PC-3 (cell line): Measurements from ENCODE around the gene PTGER4. TPM values are rescaled to one million over a fixed set of nuclear protein-coding genes. Genes with fewer than 3 reads are reported as not detected.

Source experiments
- ATAC-seq: fragments of 200-7000 bp; cut with Tn5 transposase; 2 replicates; pipeline ENCODE4 v1.9.1; 2020; ENCODE audit warnings: mild to moderate bottlenecking, moderate library complexity
- BruUV-seq: library from RNA; stranded (reverse); fragments of 400-500 nt; replicated peaks from 2 replicates; lab custom pipeline; 2021; lab: Mats Ljungman, UMichigan
- CTCF ChIA-PET: fragments of 300-600 bp; sonication (Branson Sonifier 250); formaldehyde crosslinking; loops from one replicate; lab custom pipeline; 2022; ENCODE audit warnings: antibody characterized with exemption; lab: Charles Lee
- POLR2A ChIA-PET: fragments of 300-600 bp; sonication (Branson Sonifier 250); formaldehyde crosslinking; loops from one replicate; lab custom pipeline; 2022; ENCODE audit warnings: antibody characterized with exemption; ENCODE audit not compliant: unreplicated experiment; lab: Charles Lee
- DNase-seq: peaks from one replicate; pipeline ENCODE4 v3.0.0-alpha.2; 2015
- H2AFZ ChIP-seq: fragments of 300-600 bp; sonication (generic); 2 replicates; pipeline ENCODE4 v1.6.0; 2016; ENCODE audit warnings: antibody characterized with exemption, low read length
- H3F3A ChIP-seq: fragments of 300-600 bp; sonication (generic); one replicate; pipeline ENCODE4 v1.6.0; 2017; ENCODE audit warnings: antibody characterized with exemption, low read length, control low read depth, mild to moderate bottlenecking; ENCODE audit not compliant: unreplicated experiment
- H3K27ac ChIP-seq: fragments of 300-600 bp; sonication (generic); 2 replicates; pipeline ENCODE4 v1.5.1; 2016; ENCODE audit warnings: mild to moderate bottlenecking, low read length
- H3K27me3 ChIP-seq: fragments of 300-600 bp; sonication (generic); 2 replicates; pipeline ENCODE4 v1.6.1; 2016; ENCODE audit warnings: low read length, mixed read lengths
- H3K36me3 ChIP-seq: fragments of 300-600 bp; sonication (generic); 2 replicates; pipeline ENCODE4 v1.6.1; 2016; ENCODE audit warnings: low read depth, mixed run types, low read length, mixed read lengths
- H3K4me1 ChIP-seq: fragments of 300-600 bp; sonication (generic); 2 replicates; pipeline ENCODE4 v1.5.1; 2016; ENCODE audit warnings: low read length; ENCODE audit not compliant: insufficient read depth
- H3K4me2 ChIP-seq: fragments of 300-600 bp; sonication (generic); 2 replicates; pipeline ENCODE4 v1.6.0; 2016; ENCODE audit warnings: low read length
- H3K4me3 ChIP-seq: fragments of 300-600 bp; sonication (generic); 2 replicates; pipeline ENCODE4 v1.5.1; 2016; ENCODE audit warnings: mild to moderate bottlenecking, low read length, mixed read lengths
- H3K79me2 ChIP-seq: fragments of 300-600 bp; sonication (generic); 2 replicates; pipeline ENCODE4 v1.6.1; 2017; ENCODE audit warnings: low read length, mixed read lengths
- H3K9ac ChIP-seq: fragments of 300-600 bp; sonication (generic); 2 replicates; pipeline ENCODE4 v1.6.0; 2016; ENCODE audit warnings: mild to moderate bottlenecking, low read length
- H3K9me2 ChIP-seq: fragments of 300-600 bp; sonication (generic); replicated peaks from 2 replicates; pipeline ENCODE4 v1.6.1; 2016; ENCODE audit warnings: mixed run types, low read length, mixed read lengths
- H3K9me3 ChIP-seq: fragments of 300-600 bp; sonication (generic); 2 replicates; pipeline ENCODE4 v1.6.1; 2016; ENCODE audit warnings: low read length, mixed read lengths
- H4K20me1 ChIP-seq: fragments of 300-600 bp; sonication (generic); 2 replicates; pipeline ENCODE4 v1.6.1; 2016; ENCODE audit warnings: low read length, mixed read lengths
- EZH2 ChIP-seq: fragments of 300-600 bp; sonication (generic); IDR thresholded peaks from one replicate; pipeline ENCODE4 v1.6.1; 2017; ENCODE audit warnings: antibody characterized with exemption, mild to moderate bottlenecking, low read length; ENCODE audit not compliant: unreplicated experiment
- EZH2phosphoT487 ChIP-seq: fragments of 300-600 bp; sonication (generic); IDR thresholded peaks from 2 replicates; pipeline ENCODE4 v1.6.1; 2018; ENCODE audit warnings: mild to moderate bottlenecking, antibody characterized with exemption, low read length, borderline replicate concordance
- intact Hi-C: fragments of 100-400 bp; cut with micrococcal nuclease; formaldehyde crosslinking; loops from 2 replicates; pipeline ENCODE4 v1.9.0; 2023
- total RNA-seq: library from RNA; depleted of rRNA; stranded (reverse); fragments of >200 nt; gene quantifications from 2 replicates; pipeline ENCODE4 v1.2.3, GENCODE V29; 2014
- TF ChIP-seq, protein P1 (sequence below): fragments of 300-600 bp; sonication (generic); conservative IDR thresholded peaks from 2 replicates; pipeline ENCODE4 v1.5.1; 2017; ENCODE audit warnings: antibody characterized with exemption, low read depth, mild to moderate bottlenecking, low read length

PTGER4 gene
- total RNA-seq, 1 experiment from 2014 or later, result 49.5 TPM

DNA sequence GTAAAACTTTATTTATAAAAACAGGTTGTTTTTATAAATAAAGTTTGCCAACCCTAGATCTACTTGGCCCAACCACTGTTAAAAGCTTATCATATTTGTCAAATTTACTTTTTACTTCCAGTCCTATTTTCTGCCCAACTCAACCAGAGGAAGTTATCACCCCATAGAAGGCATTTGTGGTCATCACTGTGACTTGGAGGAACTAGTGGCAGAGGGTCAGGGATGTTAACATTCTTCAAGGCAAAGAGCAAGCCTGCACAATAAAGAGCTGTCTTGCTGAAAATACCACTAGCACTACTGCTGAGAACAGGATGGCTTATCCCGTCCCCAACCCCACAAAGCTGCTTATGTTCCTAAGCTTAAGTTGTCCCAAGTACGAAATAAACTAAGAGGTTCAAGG is 53.7 kb downstream of the PTGER4 start:
- intact Hi-C loops, result no loop called here
- Histone ChIP-seq H3K4me1 (peaks cover 16% of the 10 kb centered on the region), H3K27ac (no peak overlapping the region), H3K36me3 (no peaks in the 10 kb centered on the region), H3K4me3 (no peak overlapping the region), H4K20me1 (no peaks in the 10 kb centered on the region), H3K4me2 (no peak overlapping the region), H3K9me3 (no peaks in the 10 kb centered on the region), H3K9ac (no peak overlapping the region), H3K79me2 (0 out of 2 replicates have a peak, but pooled peaks cover 5% of the 10 kb centered on the region), H2AFZ (no peak overlapping the region), H3K27me3 (no peaks in the 10 kb centered on the region), H3F3A (no peaks in the 10 kb centered on the region), H3K9me2 (no peaks in the 10 kb centered on the region)
- TF ChIP-seq EZH2phosphoT487, result no peak
- TF ChIP-seq, protein P1, sequence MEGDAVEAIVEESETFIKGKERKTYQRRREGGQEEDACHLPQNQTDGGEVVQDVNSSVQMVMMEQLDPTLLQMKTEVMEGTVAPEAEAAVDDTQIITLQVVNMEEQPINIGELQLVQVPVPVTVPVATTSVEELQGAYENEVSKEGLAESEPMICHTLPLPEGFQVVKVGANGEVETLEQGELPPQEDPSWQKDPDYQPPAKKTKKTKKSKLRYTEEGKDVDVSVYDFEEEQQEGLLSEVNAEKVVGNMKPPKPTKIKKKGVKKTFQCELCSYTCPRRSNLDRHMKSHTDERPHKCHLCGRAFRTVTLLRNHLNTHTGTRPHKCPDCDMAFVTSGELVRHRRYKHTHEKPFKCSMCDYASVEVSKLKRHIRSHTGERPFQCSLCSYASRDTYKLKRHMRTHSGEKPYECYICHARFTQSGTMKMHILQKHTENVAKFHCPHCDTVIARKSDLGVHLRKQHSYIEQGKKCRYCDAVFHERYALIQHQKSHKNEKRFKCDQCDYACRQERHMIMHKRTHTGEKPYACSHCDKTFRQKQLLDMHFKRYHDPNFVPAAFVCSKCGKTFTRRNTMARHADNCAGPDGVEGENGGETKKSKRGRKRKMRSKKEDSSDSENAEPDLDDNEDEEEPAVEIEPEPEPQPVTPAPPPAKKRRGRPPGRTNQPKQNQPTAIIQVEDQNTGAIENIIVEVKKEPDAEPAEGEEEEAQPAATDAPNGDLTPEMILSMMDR, result no peak
- POLR2A ChIA-PET, result no interaction called here
- ATAC-seq, result no peak
- no TSS peak for BruUV-seq
- CTCF ChIA-PET, result interaction anchor here (0.6 kb wide), 1 partner anchor 44 kb away, joined by 3 read pairs; no protein-coding TSS in a partner anchor
- no peak for DNase-seq

DNA sequence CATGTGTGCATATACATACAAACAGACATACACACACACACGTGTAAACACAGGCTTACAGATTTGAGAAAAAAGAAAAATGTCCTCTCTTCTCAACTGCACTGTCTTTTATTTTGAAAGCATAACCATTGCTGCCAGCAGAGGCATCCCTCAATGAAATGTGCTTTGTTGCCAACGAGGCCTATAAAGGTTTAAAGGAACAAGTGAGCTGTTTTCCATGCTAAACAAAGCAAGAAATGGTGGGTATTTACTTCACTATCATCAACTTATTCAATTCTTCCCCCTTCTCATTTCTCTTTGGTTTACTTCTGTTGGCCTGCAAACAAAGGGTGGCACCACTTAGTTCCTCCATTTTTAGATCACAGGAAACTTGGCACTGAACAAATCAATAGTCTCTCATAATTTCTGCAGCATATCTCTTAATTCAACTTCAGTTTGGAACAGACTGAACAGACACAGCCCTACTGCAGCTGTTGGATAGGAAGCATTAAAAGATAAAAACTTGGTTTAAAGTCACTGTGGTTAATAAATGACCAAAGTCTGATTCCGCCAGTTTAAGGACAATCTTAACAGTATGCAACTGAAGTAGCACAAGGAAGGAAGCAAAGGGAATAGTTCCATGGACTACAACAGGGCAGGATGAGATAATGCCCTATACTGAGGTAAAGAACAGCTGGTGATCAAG is 54.3 kb downstream of the PTGER4 start:
- peaks cover 16% of the 10 kb centered on the region for H3K4me1 ChIP-seq
- H3K36me3 ChIP-seq, result no peaks in the 10 kb centered on the region
- ChIA-PET POLR2A (no interaction called here), CTCF (interaction anchor here (0.6 kb wide), 2 partner anchors 45 to 178 kb away, joined by 3 to 5 read pairs; no protein-coding TSS in a partner anchor)
- intact Hi-C loops, result no loop called here
- no peaks in the 10 kb centered on the region for H3K9me3 ChIP-seq
- H3K9me2 ChIP-seq, result no peaks in the 10 kb centered on the region
- no peak overlapping the region for H3K4me2 ChIP-seq
- 0 out of 2 replicates have a peak, but pooled peaks cover 5% of the 10 kb centered on the region for H3K79me2 ChIP-seq
- H3K27me3 ChIP-seq, result no peaks in the 10 kb centered on the region
- no peak overlapping the region for H3K27ac ChIP-seq
- DNase-seq, result no peak
- no peak overlapping the region for H3K4me3 ChIP-seq
- TF ChIP-seq EZH2phosphoT487 (no peak), EZH2 (no peak)
- TF ChIP-seq, protein P1, result no peak
- H4K20me1 ChIP-seq, result no peaks in the 10 kb centered on the region
- H2AFZ ChIP-seq, result no peak overlapping the region
- no TSS peak for BruUV-seq
- no peaks in the 10 kb centered on the region for H3F3A ChIP-seq
- no peak for ATAC-seq
- no peak overlapping the region for H3K9ac ChIP-seq

DNA sequence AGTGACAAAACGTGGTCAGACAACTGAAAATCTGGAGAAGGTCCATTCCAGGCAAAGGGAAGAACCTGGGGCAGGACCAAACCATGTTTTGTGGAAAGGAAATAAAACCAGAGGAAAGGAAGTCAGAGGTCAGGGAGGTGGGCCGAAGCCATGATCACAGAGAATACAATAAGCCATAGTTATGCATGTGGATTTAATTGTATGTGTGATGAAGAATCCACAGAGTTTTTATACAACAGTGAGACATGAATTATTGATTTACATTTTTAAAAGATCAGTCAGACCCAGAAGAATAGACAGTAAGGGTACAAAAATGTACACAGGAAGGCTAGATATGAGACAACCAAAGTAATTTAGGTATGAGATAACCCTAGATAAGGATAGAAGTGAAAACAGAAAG is 55.3 kb downstream of the PTGER4 start:
- Histone ChIP-seq H3K4me2 (peak overlapping the region; percentile 19), H3K27ac (peak overlapping the region; percentile 7), H3K4me1 (peaks cover 16% of the 10 kb centered on the region), H2AFZ (no peak overlapping the region), H3K9ac (no peak overlapping the region), H3K4me3 (no peak overlapping the region), H3K9me2 (no peaks in the 10 kb centered on the region), H3K79me2 (0 out of 2 replicates have a peak, but pooled peaks cover 5% of the 10 kb centered on the region), H3F3A (no peaks in the 10 kb centered on the region), H4K20me1 (no peaks in the 10 kb centered on the region), H3K9me3 (no peaks in the 10 kb centered on the region), H3K27me3 (no peaks in the 10 kb centered on the region), H3K36me3 (no peaks in the 10 kb centered on the region)
- POLR2A ChIA-PET, result no interaction called here
- no TSS peak for BruUV-seq
- intact Hi-C loops, result loop anchor here (1.0 to 5.0 kb wide), 5 partner anchors 228 to 1153 kb away; no protein-coding TSS in a partner anchor
- DNase-seq (peak; percentile 67), ATAC-seq (peak; percentile 75)
- no peak for TF ChIP-seq EZH2
- TF ChIP-seq, protein P1, result no peak
- TF ChIP-seq EZH2phosphoT487, result no peak
- CTCF ChIA-PET, result no interaction called here
